Effector CD4-positive, alpha-beta T cell (primary cell): ENCODE data around the gene NCAPG.

Source experiments
- DNase-seq: peaks from one replicate; pipeline ENCODE4 v3.0.0-alpha.2; 2020

The NCAPG gene

GRCh38 chr4:17875402-17876070 is 64.8 kb downstream of the NCAPG start:
- DNase-seq, result no peak

- no peak for DNase-seq
These were observed 66.2 kb downstream of the NCAPG start for GRCh38 chr4:17876943-17877342.

GRCh38 chr4:17877661-17878060 is 66.9 kb downstream of the NCAPG start:
- DNase-seq, result no peak

- no peak for DNase-seq
These were observed 73.3 kb downstream of the NCAPG start for GRCh38 chr4:17884063-17884462.

- no peak for DNase-seq
These were observed 73.7 kb downstream of the NCAPG start for GRCh38 chr4:17884511-17884910.

- DNase-seq, result no peak
These were observed 78.9 kb downstream of the NCAPG start for GRCh38 chr4:17889692-17890091.

- no peak for DNase-seq
These were observed 83.6 kb downstream of the NCAPG start for GRCh38 chr4:17894421-17894820.
